Measurements from ENCODE around the gene XCR1. TPM values are rescaled to one million over a fixed set of nuclear protein-coding genes. Genes with fewer than 3 reads are reported as not detected.
A peak's percentile ranks its signal among the peaks of the same experiment; 100 is the strongest.

Gene XCR1
- total and polyA plus RNA-seq, 11 donors: 0.03 to 0.64 (median 0.07) TPM; not detected in 6

DNA sequence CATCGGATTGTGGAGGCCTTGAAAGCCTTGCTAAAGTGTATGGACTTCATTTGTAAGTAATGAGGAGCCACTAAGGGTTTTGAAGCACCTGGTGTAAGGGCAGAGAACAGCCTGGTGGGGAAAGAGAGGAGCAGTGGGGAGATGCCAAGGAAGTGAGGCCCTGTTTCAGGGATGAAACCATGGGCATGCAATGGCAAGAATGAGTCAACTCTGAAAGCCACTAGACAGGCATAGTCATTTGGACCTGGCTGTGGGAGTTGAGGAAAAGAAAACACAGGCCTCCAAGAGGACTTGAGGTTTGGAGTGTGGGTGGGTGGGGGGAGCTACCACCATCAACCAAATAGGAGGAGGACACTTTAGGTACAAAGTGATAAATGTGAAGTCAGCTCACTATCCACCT lies 7.6 kb downstream of the XCR1 start:
- H3K4me3 ChIP-seq: no peak overlapping the region
- TF ChIP-seq POLR2A (IDR thresholded peaks at IDR 0.05): no peak
- TF ChIP-seq, protein P1, sequence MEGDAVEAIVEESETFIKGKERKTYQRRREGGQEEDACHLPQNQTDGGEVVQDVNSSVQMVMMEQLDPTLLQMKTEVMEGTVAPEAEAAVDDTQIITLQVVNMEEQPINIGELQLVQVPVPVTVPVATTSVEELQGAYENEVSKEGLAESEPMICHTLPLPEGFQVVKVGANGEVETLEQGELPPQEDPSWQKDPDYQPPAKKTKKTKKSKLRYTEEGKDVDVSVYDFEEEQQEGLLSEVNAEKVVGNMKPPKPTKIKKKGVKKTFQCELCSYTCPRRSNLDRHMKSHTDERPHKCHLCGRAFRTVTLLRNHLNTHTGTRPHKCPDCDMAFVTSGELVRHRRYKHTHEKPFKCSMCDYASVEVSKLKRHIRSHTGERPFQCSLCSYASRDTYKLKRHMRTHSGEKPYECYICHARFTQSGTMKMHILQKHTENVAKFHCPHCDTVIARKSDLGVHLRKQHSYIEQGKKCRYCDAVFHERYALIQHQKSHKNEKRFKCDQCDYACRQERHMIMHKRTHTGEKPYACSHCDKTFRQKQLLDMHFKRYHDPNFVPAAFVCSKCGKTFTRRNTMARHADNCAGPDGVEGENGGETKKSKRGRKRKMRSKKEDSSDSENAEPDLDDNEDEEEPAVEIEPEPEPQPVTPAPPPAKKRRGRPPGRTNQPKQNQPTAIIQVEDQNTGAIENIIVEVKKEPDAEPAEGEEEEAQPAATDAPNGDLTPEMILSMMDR (IDR thresholded peaks at IDR 0.05): no peak
- no peaks in the 10 kb centered on the region for H3K27me3 ChIP-seq
- no peak for ATAC-seq
- WGBS, 4 donors: 90 to 100% (median 96%) methylated on average over 1 of the region's 1 CpG
- no peak for DNase-seq
- intact Hi-C loops (cut with DNase I): no loop called here
- no peaks in the 10 kb centered on the region for H3K9me3 ChIP-seq
- no peaks in the 10 kb centered on the region for H3K36me3 ChIP-seq
- peaks cover 0 to 5% (median 0%) of the 10 kb centered on the region in 12 donors for H3K4me1 ChIP-seq
- H3K27ac ChIP-seq: no peak overlapping the region

DNA sequence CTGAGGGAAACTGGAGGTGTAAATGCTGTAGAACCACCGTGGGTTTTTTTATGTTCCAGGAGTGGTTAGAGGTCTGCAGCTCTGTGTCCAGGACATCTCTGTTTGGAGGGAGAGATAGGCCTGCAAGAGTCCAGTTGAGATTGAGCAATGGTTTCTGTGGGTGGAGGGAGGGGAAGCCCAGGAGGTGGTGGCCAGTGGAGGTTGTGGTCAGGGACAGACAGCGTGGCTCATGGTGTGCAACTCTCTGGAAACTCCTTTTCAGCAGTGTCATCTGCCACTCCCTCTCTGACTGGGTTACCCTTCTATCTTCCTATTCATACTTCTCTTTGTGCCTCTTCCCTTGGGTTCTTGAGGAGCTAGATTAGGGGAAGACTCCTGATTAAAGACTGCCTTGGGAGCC lies 9.6 kb downstream of the XCR1 start:
- Histone ChIP-seq H3K27ac (no peak overlapping the region), H3K4me3 (no peak overlapping the region), H3K9me3 (no peaks in the 10 kb centered on the region), H3K27me3 (no peaks in the 10 kb centered on the region), H3K4me1 (peaks cover 0 to 5% (median 0%) of the 10 kb centered on the region in 12 donors), H3K36me3 (no peaks in the 10 kb centered on the region)
- TF ChIP-seq, protein P1 (IDR thresholded peaks at IDR 0.05): no peak
- no peak for TF ChIP-seq POLR2A (IDR thresholded peaks at IDR 0.05)
- intact Hi-C loops (cut with DNase I): no loop called here
- WGBS, 4 donors: 69 to 86% (median 83%) methylated on average over 2 of the region's 2 CpGs
- DNase-seq (no peak), ATAC-seq (peak in 2 of 4 donors; percentile 39 to 55)

DNA sequence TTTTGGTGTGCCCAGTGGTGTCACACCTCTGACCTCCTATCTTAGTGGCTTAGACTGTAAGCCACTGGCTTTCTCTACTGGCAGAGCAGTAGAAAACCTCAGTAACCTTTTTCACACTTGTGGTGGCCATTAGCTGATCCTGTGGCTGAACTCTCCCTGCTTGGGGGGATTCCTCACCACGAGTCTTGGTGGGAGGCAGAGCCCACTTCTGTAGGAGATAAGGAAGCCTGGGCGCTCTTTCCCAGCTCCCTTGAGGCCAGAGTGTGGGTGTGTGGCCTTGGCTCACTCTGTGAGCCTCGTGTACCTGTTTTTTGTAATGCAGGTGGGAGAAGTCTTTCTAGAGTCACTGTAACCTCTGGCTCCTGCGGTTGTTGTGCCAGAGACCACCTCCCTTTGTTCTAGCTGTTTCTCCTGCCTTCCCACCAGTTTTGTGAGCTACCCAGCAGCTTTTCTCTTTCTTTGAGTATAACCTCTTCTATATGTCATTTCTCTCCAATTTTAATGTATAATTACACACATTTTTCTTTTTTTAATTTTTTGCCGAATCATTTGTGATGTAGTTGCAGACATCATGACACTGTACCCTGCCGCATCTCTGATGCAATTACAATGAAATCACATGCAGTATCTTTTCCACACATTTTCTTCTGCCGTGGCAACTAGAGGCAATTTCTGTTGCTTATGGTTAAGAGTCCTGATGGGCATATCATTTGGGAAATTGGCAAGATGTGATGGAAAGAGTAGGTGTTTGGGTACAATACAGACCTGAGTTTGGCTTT lies 13.8 kb downstream of the XCR1 start:
- H3K36me3 ChIP-seq: no peaks in the 10 kb centered on the region
- no peak overlapping the region for H3K4me3 ChIP-seq
- H3K27ac ChIP-seq: no peak overlapping the region
- intact Hi-C loops (cut with DNase I): no loop called here
- ATAC-seq (no peak), DNase-seq (no peak)
- H3K27me3 ChIP-seq: no peaks in the 10 kb centered on the region
- H3K9me3 ChIP-seq: no peaks in the 10 kb centered on the region
- H3K4me1 ChIP-seq: peaks cover 0 to 5% (median 0%) of the 10 kb centered on the region in 12 donors
- WGBS, 4 donors: 72 to 76% (median 74%) methylated on average over 7 of the region's 7 CpGs
- TF ChIP-seq, protein P1 (IDR thresholded peaks at IDR 0.05): no peak
- TF ChIP-seq POLR2A (IDR thresholded peaks at IDR 0.05): no peak

DNA sequence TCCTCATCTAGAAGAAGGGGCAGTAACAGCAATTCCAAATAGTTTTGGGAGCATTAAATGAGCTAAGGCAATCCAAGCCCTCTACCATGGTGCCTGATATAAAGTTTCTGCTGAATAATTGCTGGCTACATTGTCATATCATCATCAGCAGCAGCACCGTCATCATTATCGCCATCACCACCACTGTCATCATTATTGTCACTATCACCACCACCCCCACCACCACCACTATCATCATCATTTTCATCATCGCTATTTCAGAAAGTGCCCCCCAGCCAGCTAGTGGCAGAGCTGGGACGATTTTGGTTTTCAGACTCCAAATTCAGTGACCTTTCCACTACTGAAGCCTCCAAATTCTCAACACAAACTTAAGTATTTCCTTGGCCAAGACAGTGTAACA lies 15.0 kb downstream of the XCR1 start:
- intact Hi-C loops (cut with DNase I): no loop called here
- no peaks in the 10 kb centered on the region for H3K9me3 ChIP-seq
- H3K27ac ChIP-seq: no peak overlapping the region
- TF ChIP-seq, protein P1 (IDR thresholded peaks at IDR 0.05): no peak
- no peak for TF ChIP-seq POLR2A (IDR thresholded peaks at IDR 0.05)
- no peak for DNase-seq
- no peak overlapping the region for H3K4me3 ChIP-seq
- peaks cover 0 to 4% (median 0%) of the 10 kb centered on the region in 12 donors for H3K4me1 ChIP-seq
- no peaks in the 10 kb centered on the region for H3K27me3 ChIP-seq
- ATAC-seq: no peak
- 79 to 85% (median 84%) methylated on average over 4 of the region's 4 CpGs for WGBS, 4 donors
- no peaks in the 10 kb centered on the region for H3K36me3 ChIP-seq

Measured in heart left ventricle (tissue), 16 donors.